ENCODE results near the gene PLK5.

PLK5 gene

DNA sequence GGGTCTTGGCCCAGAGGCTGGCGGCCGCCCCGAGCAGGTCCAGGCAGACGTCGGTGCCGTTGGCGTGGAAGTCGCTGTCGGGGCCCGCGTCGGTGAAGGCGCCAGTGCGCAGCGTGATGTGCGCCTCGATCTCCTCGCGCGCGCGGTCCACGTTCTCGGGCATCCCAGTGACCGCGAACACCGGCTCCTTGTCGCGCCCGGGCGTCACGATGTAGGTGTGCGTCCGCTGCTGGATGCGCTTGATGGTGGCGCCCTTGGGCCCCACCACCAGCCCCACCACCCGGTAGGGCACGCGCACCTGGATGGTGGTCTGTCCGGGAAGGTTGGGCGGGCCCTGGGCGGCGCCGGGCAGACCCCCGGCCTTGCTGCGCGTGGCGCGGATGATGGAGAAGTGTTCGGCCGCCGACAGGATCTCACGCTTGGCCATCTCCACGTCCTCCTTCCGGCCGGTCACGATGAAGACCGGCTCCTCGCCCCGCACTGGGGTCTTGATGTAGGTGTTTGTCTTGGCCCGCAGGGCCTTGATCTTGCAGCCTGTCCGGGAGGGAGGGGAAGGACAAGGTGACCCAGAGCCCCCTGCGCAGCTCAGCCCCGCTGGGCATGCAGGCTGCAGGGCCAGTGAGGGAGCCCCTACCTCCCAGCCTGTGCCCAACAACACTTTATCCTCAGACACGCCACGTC lies 32.7 kb downstream of the PLK5 start:
- H3K4me3 ChIP-seq (ENCODE audit: low read depth, low read length): no peak overlapping the region
- TF ChIP-seq, protein P1, sequence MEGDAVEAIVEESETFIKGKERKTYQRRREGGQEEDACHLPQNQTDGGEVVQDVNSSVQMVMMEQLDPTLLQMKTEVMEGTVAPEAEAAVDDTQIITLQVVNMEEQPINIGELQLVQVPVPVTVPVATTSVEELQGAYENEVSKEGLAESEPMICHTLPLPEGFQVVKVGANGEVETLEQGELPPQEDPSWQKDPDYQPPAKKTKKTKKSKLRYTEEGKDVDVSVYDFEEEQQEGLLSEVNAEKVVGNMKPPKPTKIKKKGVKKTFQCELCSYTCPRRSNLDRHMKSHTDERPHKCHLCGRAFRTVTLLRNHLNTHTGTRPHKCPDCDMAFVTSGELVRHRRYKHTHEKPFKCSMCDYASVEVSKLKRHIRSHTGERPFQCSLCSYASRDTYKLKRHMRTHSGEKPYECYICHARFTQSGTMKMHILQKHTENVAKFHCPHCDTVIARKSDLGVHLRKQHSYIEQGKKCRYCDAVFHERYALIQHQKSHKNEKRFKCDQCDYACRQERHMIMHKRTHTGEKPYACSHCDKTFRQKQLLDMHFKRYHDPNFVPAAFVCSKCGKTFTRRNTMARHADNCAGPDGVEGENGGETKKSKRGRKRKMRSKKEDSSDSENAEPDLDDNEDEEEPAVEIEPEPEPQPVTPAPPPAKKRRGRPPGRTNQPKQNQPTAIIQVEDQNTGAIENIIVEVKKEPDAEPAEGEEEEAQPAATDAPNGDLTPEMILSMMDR (IDR thresholded peaks at IDR 0.05; ENCODE audit: borderline replicate concordance, insufficient read depth, low read depth, low read length): no peak

DNA sequence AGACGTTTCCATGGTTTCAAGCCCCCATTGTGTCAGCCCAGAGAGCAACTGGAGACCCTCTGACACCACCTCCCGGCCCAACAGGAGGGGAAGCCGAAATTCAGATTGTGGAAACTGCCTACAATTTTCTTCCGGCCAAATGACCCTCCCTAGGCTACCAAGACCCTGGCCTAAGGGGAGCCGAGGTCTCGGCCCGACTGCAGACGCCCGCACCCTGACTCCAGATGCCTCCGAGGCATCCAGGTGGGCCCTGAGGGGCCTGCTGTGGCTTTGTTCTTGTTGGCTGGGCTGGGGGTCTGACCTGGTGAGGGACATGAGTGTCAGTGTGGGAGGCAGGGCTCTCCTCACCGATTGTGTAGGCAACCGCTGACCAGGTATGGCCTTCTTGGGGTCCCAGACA lies 34.7 kb downstream of the PLK5 start:
- H3K4me3 ChIP-seq (ENCODE audit: low read depth, low read length): no peak overlapping the region
- TF ChIP-seq, protein P1 (IDR thresholded peaks at IDR 0.05; ENCODE audit: borderline replicate concordance, insufficient read depth, low read depth, low read length): no peak

DNA sequence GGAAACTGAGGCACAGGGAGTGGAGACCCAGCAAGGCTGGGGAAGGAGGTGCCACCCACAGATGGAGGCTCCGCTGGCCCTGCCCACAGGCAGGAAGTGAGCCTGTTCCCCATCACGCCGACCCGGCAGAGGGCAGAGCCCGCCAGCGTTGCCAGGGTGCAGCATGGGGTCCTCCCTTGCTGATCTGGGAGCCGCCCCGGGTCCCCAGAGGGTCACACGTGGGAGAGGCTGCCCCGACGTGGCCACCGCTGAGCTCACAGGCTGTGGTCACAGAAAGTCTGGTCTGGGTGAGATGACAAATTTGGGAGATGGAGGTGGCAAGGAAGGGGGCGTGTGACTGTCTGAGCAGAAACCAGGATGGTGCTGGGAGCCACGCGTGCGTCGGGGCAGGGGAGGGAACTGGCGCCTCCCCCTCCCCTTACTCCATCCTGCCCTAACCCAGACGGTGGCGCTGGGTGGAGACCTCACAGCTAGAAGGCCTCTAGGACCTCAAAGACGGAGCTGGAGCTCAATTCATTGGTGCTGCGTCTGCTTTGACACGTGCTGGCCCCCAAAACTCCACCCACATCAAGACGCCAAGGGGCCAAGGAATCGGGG lies 36.5 kb downstream of the PLK5 start:
- TF ChIP-seq, protein P1 (IDR thresholded peaks at IDR 0.05; ENCODE audit: borderline replicate concordance, insufficient read depth, low read depth, low read length): no peak
- no peak overlapping the region for H3K4me3 ChIP-seq (ENCODE audit: low read depth, low read length)

DNA sequence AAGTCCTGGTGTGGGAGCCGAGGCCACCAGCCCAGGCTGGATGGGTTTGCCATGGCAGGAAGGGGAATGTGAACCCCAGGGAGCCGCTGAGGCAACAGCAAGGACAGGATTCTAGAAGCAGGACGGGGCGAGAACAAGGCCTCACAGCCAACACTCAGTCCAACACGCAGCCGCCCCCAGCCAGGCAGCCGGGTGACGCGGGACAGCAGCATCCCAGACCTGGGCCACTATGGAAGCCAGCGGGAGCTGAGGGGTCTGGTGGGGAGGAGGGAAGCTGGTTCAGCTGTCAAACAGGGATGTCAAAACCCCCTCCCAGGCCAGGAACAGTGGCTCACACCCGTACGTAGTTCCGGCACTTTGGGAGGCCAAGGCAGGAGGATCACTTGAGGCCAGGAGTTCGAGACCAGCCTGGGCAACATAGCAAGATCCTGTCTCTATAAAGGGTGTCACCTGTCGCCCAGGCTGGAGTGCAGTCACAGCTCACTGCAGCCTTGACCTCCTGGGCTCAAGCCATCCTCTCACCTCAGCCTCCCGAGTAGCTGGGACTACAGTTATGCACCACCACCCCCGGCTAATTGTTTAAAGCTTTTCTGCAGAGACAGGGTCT lies 37.5 kb downstream of the PLK5 start:
- no peak overlapping the region for H3K4me3 ChIP-seq (ENCODE audit: low read depth, low read length)
- TF ChIP-seq, protein P1 (IDR thresholded peaks at IDR 0.05; ENCODE audit: borderline replicate concordance, insufficient read depth, low read depth, low read length): no peak

DNA sequence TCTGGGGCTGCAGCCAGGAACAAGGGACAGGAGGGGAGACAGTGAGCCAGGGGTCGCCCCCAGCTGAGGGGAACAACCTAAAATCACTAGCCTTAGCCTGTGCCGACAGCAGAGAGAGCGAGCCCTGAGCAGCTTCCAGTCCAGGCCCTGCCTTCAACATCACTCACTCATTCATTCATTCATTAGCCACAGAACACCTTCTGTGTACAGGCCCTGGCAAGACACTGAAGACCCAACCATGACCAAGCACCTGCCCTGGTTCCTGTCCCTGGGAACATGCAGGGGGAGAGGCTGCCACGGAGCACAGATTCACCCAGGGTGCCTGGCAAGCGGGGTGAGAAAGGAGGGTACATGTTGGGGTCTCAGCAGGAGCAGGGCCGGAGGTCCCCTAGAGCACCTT lies 39.4 kb downstream of the PLK5 start:
- H3K4me3 ChIP-seq (ENCODE audit: low read depth, low read length): no peak overlapping the region
- TF ChIP-seq, protein P1 (IDR thresholded peaks at IDR 0.05; ENCODE audit: borderline replicate concordance, insufficient read depth, low read depth, low read length): no peak

DNA sequence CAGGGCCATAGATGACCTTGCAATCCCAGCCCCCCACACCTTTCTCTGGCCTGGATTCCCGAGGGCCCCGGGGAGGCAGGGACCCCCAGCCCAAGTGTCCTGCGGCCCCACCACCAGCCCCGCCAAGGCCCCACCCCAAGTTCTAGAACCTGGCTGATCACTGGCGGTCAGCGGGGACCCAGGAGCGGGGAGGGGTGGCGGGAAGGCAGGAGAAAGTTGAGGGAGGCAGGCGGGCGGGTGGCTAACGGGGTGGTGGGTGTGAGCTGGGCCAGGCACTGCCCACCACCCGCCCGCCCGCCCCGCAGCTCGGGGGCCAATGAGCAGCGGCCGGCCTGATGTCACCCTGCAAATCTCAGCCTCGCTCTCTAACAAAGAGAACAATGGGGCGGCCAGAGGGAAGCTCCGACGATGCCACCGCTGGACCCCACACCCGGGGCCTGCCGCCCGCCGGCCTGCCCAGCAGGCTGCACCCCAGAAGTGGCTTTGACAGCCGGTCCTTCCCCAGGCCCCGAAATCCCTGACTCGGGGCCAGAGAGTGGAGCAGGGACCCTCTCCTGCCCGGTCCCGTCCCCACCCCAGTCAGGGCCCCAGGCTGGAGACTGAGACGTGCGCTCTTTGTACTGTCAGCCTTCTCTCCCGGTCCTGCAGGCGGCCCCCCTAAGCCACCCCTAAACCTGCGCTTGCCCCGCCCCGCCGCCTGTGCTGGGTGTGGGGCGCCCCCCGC lies 42.7 kb downstream of the PLK5 start:
- TF ChIP-seq, protein P1 (IDR thresholded peaks at IDR 0.05; ENCODE audit: borderline replicate concordance, insufficient read depth, low read depth, low read length): no peak
- H3K4me3 ChIP-seq (ENCODE audit: low read depth, low read length): no peak overlapping the region

Data from GM12875 (cell line).